ENCODE measurements around the gene THRA. TPM values are rescaled to one million over a fixed set of nuclear protein-coding genes. Genes with fewer than 3 reads are reported as not detected.

THRA gene
- total and polyA plus RNA-seq, 9 of the 15 experiments (the other 6 are each of a cell fraction or from before 2014, with no cell fraction given), result 0.34 to 23.4 (median 12.7) TPM

- peak; percentile 56; the same call in 1 of the 2 replicates for TF ChIP-seq RB1 (IDR thresholded peaks at IDR 0.05; ENCODE audit: low read depth)
- TF ChIP-seq ZNF217 (CRISPR knock-in tag; IDR thresholded peaks at IDR 0.05), result no peak
- TF ChIP-seq CBFB (CRISPR knock-in tag; IDR thresholded peaks at IDR 0.05), result no peak
- TF ChIP-seq TFAM (CRISPR knock-in tag; conservative IDR thresholded peaks at IDR 0.05), result no peak
- TF ChIP-seq CXXC5 (CRISPR knock-in tag; IDR thresholded peaks at IDR 0.05), result peak; percentile 64; the same call in 1 of the 2 replicates
- 0 out of 4 replicates have a peak, but pooled peaks of 1 of the 2 experiments have one; percentile 13 for TF ChIP-seq NONO (IDR thresholded peaks at IDR 0.05; ENCODE audit: low read depth in 2 of 2, low read length in 1 of 2)
- no peak for TF ChIP-seq COPS2 (conservative IDR thresholded peaks at IDR 0.05)
- no peak for TF ChIP-seq SRSF1 (IDR thresholded peaks at IDR 0.05; ENCODE audit: low read depth, low read length)
- no peak for TF ChIP-seq CEBPB (tag; IDR thresholded peaks at IDR 0.05)
- TF ChIP-seq ZBTB1 (CRISPR knock-in tag; IDR thresholded peaks at IDR 0.05; ENCODE audit: borderline replicate concordance, low read depth), result no peak
- TF ChIP-seq U2AF2 (optimal IDR thresholded peaks at IDR 0.05; ENCODE audit: low read depth, low read length), result no peak
- TF ChIP-seq MYNN (IDR thresholded peaks at IDR 0.05), result no peak
- no peak for TF ChIP-seq MYNN (CRISPR knock-in tag; IDR thresholded peaks at IDR 0.05)
- TF ChIP-seq SPI1 (IDR thresholded peaks at IDR 0.05; ENCODE audit: borderline replicate concordance, low read depth, low read length), result no peak
- TF ChIP-seq ZNF592 (IDR thresholded peaks at IDR 0.05), result no peak
- TF ChIP-seq TCFL5 (CRISPR knock-in tag; conservative IDR thresholded peaks at IDR 0.05), result no peak
- TF ChIP-seq ZNF316 (IDR thresholded peaks at IDR 0.05), result no peak
- TF ChIP-seq ARID4B (CRISPR knock-in tag; IDR thresholded peaks at IDR 0.05), result no peak
- TF ChIP-seq CHD2 (IDR thresholded peaks at IDR 0.05; ENCODE audit: low read depth, low read length), result no peak
- TF ChIP-seq CREBBP (IDR thresholded peaks at IDR 0.05; ENCODE audit: low read depth, low read length), result no peak
- no peak for TF ChIP-seq BRD4 (IDR thresholded peaks at IDR 0.05)
Observed at GRCh38 chr17:40062329-40063186, at the start of gene THRA (continued).

Measured in K562 (cell line).